Parathyroid adenoma (tissue), 2 donors: ENCODE results near the gene PHF11.
"Not testable (repeated sequence)": the region's sequence is repeated elsewhere in the genome, so short reads cannot be mapped to it uniquely, and the experiment has no call there.

ENCODE experiments used
- H2AFZ ChIP-seq: fragments of 300-600 bp; sonication (generic); one replicate; pipeline ENCODE4 v1.7.0; 2017; ENCODE audit warnings: antibody characterized with exemption, mild to moderate bottlenecking
- H3K27ac ChIP-seq: fragments of 300-600 bp; sonication (generic); one replicate; pipeline ENCODE4 v1.7.0; 2017
- H3K27me3 ChIP-seq: fragments of 300-600 bp; sonication (generic); one replicate; pipeline ENCODE4 v1.7.0; 2017; ENCODE audit warnings: low read length; ENCODE audit not compliant: control insufficient read depth, insufficient read depth
- H3K36me3 ChIP-seq: fragments of 300-600 bp; sonication (generic); one replicate; pipeline ENCODE4 v1.7.0; 2017; ENCODE audit warnings: low read length; ENCODE audit not compliant: control insufficient read depth, insufficient read depth
- H3K4me1 ChIP-seq: fragments of 300-600 bp; sonication (generic); one replicate; pipeline ENCODE4 v1.7.0; 2017; ENCODE audit warnings: control low read depth
- H3K4me2 ChIP-seq: fragments of 300-600 bp; sonication (generic); one replicate; pipeline ENCODE4 v1.7.0; 2017; ENCODE audit warnings: low read length
- H3K4me3 ChIP-seq: fragments of 300-600 bp; sonication (generic); one replicate; pipeline ENCODE4 v1.7.0; 2017; ENCODE audit warnings: low read depth, low read length
- H3K79me2 ChIP-seq: fragments of 300-600 bp; sonication (generic); one replicate; pipeline ENCODE4 v1.7.0; 2017; ENCODE audit warnings: control low read depth
- H3K9ac ChIP-seq: fragments of 300-600 bp; sonication (generic); one replicate; pipeline ENCODE4 v1.7.0; 2017; ENCODE audit warnings: mild to moderate bottlenecking
- H3K9me3 ChIP-seq: fragments of 300-600 bp; sonication (generic); one replicate; pipeline ENCODE4 v1.7.0; 2017; ENCODE audit warnings: low read length; ENCODE audit not compliant: control insufficient read depth
- CTCF ChIP-seq: fragments of 300-600 bp; sonication (generic); IDR thresholded peaks from one replicate; pipeline ENCODE4 v1.7.0; 2017; ENCODE audit warnings: antibody characterized with exemption, mild to moderate bottlenecking
- donor health status: primary hyperparathyroidism.

The PHF11 gene

GRCh38 chr13:49472186-49472585 is 23.6 kb upstream of the PHF11 start:
- no peaks in the 10 kb centered on the region for H3K27me3 ChIP-seq
- no peak overlapping the region for H3K4me2 ChIP-seq
- H3K9me3 ChIP-seq = no peaks in the 10 kb centered on the region
- no peak overlapping the region for H3K9ac ChIP-seq
- H3K36me3 ChIP-seq = no peaks in the 10 kb centered on the region
- H3K4me1 ChIP-seq = no peaks in the 10 kb centered on the region
- H3K4me3 ChIP-seq = no peak overlapping the region
- TF ChIP-seq CTCF = no peak
- no peak overlapping the region for H2AFZ ChIP-seq
- H3K79me2 ChIP-seq = no peaks in the 10 kb centered on the region
- no peak overlapping the region for H3K27ac ChIP-seq

DNA sequence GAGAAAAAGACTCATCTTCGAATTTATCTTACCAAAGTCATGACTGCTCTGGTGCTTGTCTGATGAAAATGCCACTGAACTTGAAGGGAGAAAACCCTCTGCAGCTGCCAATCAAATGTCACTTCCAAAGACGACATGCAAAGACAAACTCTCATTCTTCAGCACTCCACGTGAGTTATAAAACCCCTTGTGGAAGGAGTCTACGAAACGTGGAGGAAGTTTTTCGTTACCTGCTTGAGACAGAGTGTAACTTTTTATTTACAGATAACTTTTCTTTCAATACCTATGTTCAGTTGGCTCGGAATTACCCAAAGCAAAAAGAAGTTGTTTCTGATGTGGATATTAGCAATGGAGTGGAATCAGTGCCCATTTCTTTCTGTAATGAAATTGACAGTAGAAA is 19.2 kb upstream of the PHF11 start:
- Histone ChIP-seq H3K27me3 (no peaks in the 10 kb centered on the region), H2AFZ (no peak overlapping the region), H3K4me1 (no peaks in the 10 kb centered on the region), H3K4me3 (no peak overlapping the region), H3K4me2 (no peak overlapping the region), H3K9ac (no peak overlapping the region), H3K27ac (no peak overlapping the region), H3K36me3 (no peaks in the 10 kb centered on the region), H3K79me2 (no peaks in the 10 kb centered on the region), H3K9me3 (no peaks in the 10 kb centered on the region)
- no peak for TF ChIP-seq CTCF

DNA sequence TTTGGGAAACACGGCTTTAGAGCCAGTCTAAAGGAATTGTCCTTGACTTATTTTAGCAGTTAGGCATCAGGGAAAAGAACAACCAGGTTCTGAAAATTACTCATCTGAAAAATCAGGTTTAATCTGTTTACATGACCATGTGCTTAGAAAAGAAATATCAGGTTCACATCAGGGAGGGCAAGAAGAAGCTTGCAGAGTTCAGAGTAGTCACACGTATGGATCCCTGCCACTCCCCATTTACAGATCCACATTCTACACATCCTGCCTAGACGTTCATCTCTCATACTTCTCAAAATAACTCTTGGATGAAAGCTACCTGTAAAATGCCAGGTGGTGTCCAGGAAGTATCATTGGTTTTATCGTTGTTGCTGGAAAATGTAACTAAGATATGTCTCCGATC is 14.0 kb upstream of the PHF11 start:
- TF ChIP-seq CTCF = no peak
- no peaks in the 10 kb centered on the region for H3K27me3 ChIP-seq
- no peak overlapping the region for H3K9ac ChIP-seq
- no peak overlapping the region for H2AFZ ChIP-seq
- H3K27ac ChIP-seq = no peak overlapping the region
- no peaks in the 10 kb centered on the region for H3K79me2 ChIP-seq
- no peaks in the 10 kb centered on the region for H3K9me3 ChIP-seq
- H3K4me1 ChIP-seq = no peaks in the 10 kb centered on the region
- no peak overlapping the region for H3K4me2 ChIP-seq
- no peaks in the 10 kb centered on the region for H3K36me3 ChIP-seq
- no peak overlapping the region for H3K4me3 ChIP-seq

- no peaks in the 10 kb centered on the region for H3K9me3 ChIP-seq
- no peak overlapping the region for H3K9ac ChIP-seq
- H3K36me3 ChIP-seq = no peaks in the 10 kb centered on the region
- no peak overlapping the region for H3K4me3 ChIP-seq
- H3K79me2 ChIP-seq = no peaks in the 10 kb centered on the region
- H2AFZ ChIP-seq = no peak overlapping the region
- TF ChIP-seq CTCF = no peak
- H3K4me2 ChIP-seq = no peak overlapping the region
- H3K27ac ChIP-seq = no peak overlapping the region
- no peaks in the 10 kb centered on the region for H3K4me1 ChIP-seq
- no peaks in the 10 kb centered on the region for H3K27me3 ChIP-seq
Observed at GRCh38 chr13:49488563-49488962, 7.2 kb upstream of the PHF11 start.

DNA sequence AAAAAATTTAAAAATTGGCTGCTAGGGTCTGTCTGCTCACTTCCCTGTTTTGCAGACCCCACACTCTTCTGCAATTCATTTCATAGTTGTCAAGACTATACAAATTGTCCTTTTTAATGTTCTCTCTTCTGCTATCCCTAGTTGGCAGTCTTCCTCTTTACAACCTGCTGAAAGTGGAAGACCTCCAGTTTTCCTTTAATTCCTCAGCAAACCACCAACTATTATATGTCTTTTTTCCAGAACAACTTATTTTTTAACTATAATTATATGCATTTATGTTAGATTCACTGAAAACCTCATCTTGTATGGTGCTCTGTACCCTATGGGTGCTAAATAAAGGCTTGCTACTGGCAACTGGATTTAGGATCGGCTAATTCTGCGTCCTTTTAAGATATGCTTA is 1.1 kb upstream of the PHF11 start:
- H3K4me2 ChIP-seq = peak overlapping the region; percentile 78
- H3K27ac ChIP-seq = no peak overlapping the region
- no peaks in the 10 kb centered on the region for H3K27me3 ChIP-seq
- H3K4me1 ChIP-seq = no peaks in the 10 kb centered on the region
- peak overlapping the region; percentile 71 for H3K4me3 ChIP-seq
- no peak overlapping the region for H2AFZ ChIP-seq
- no peak overlapping the region for H3K9ac ChIP-seq
- TF ChIP-seq CTCF = no peak
- no peaks in the 10 kb centered on the region for H3K36me3 ChIP-seq
- H3K9me3 ChIP-seq = no peaks in the 10 kb centered on the region
- no peaks in the 10 kb centered on the region for H3K79me2 ChIP-seq

- not testable (repeated sequence) for H3K27ac ChIP-seq, H3K4me1 ChIP-seq, H3K79me2 ChIP-seq, H3K27me3 ChIP-seq, H3K9me3 ChIP-seq, H3K4me2 ChIP-seq, H3K4me3 ChIP-seq, H3K9ac ChIP-seq, H3K36me3 ChIP-seq, H2AFZ ChIP-seq
Observed at GRCh38 chr13:49496837-49497236, 1.1 kb downstream of the PHF11 start.
